HK-2 (cell line): Measurements from ENCODE around the gene NODAL.

Experiments used
- DNase-seq: peaks from one replicate; pipeline ENCODE4 v3.0.0-alpha.2; 2018; ENCODE audit not compliant: unreplicated experiment

NODAL gene

DNA sequence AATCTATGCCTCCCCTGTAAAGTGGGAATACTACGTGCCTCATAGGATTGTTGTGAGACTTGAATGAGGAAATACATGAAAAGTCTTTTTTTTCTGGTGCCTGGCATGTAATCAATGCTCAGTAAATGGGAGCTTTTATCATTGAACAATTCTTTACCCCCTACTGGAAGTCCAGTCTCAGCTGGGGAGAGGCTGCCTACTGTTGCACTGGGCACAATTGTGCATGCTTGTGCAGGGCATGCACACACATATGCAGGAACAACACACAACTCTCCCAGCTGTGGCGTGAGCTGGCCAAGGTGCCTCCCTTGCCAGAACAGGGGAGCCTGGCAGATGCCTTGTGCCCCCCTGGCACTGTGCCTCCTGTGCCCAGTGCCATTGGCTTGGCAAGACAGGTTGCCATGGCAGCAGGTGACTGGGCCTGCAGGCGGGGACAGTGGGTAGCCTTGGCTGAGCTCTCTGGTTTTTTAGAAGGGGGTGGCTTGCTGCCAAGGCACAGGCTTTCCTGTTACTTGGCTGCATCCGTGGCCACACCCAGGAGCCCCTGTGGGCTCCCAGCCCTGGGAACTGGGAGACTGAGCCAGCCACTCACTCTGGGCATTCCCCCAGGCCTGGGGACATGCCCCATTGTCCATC lies 21.0 kb upstream of the NODAL start:
- DNase-seq: no peak

DNA sequence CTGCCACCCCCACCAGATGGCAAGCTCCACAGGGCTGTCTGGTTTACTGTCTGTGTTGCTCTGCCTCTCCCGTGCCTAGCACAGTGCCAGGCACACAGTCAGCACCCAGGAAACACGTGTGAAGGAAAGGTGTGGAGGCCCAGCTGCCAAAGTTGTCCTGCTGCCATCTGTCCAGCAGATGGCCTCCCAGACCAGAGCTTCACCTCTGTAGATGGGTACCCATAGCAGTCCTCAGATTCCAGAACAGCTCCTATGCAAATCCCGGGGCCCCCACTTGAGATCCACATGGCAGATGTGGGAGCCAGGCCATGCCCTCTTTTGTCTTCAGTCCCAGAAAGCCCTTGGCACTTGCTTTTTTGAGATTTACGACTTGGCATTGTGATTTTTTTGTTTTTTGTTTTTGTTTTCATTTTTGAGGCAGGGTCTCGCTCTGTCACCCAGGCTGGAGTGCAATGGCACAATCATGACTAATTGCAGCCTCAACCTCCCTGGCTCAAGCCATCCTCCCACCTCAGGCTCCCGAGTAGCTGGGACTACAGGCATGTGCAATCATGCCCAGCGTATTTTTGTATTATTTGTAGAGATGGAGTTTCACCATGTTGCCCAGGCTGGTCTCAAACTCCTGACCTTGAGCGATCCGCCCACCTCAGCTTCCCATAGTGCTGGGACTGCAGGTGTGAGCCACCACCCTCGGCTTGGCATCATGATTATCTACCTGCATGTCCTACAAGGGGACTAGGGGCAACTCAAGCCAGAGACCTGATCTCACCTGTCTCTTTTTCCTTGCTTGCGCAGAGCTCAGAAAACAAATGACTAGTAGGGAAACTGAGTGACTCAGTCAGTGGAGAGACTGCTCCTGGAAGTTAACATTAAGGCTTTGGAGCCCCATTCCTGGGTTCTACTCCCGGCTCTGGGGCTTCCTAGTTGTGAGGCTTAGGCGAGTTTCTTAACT lies 20.2 kb upstream of the NODAL start:
- DNase-seq: peak; percentile 55

DNA sequence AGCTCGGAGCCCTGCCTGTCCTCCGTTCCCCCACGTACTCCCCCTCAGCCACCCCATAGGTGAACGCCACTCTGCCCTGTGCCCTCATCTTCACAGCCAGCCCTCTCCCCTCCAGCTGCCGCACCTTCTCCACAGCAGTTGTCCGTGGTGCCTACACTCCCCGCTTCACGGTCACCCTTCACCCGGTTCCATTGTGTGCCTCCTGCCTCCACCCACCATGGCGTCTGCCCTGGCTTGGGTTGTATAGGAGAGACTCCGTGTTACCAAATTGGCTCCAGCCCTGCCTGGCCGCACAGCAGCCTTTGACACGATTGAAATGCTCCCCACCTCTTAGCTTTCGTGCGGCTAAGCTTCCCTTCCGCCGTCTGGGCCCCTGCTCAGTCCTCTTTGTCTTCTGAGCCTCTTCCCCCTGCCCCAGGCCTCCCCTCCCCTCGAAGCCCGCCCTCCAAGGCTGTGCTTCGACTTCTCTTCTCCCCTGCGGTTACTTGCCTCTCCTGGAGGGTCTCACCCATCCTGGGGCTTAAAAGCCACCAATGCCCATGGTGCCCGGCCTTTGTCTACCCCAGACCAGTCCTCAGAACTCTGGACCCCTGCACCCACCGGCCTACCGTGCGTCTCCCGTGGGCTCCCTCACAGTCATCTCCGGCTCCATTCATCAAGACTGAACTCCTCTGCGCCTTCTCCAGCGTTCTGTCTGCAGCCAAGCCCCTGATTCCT lies 18.5 kb upstream of the NODAL start:
- no peak for DNase-seq

DNA sequence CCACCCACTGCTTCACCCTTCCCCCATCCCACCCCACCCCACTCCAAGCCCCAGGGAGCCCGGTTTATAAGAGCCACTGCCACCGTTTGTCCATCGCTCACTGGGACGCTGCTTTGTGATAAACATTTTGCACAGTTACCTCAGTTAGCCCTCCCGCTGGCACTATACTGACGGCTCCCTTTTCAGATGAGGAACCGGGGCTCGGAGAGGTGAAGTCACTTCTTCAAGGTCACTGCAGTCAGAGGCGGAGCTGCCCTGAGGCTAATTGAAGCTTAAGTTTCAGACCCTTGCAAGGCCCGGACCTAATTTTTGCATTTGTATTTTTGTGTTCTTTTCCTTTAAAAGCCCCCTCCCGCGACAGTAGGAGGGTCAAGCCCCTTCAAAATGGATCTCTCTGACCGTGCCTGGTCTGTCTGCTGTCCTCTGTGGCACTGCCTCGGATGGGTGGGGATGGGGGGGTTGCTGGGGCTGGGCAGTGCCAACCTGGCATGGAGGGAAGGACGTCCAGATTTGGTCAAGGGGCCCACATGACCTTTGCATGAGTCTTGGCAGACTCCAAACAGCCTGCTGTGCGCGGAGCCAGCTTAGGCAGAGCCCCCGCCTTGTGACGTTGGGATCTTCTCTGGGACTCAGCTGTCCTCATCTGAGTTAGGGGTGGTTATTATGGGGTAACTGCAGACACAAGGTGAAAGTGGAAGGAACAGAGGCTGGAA lies 17.7 kb upstream of the NODAL start:
- DNase-seq: no peak

DNA sequence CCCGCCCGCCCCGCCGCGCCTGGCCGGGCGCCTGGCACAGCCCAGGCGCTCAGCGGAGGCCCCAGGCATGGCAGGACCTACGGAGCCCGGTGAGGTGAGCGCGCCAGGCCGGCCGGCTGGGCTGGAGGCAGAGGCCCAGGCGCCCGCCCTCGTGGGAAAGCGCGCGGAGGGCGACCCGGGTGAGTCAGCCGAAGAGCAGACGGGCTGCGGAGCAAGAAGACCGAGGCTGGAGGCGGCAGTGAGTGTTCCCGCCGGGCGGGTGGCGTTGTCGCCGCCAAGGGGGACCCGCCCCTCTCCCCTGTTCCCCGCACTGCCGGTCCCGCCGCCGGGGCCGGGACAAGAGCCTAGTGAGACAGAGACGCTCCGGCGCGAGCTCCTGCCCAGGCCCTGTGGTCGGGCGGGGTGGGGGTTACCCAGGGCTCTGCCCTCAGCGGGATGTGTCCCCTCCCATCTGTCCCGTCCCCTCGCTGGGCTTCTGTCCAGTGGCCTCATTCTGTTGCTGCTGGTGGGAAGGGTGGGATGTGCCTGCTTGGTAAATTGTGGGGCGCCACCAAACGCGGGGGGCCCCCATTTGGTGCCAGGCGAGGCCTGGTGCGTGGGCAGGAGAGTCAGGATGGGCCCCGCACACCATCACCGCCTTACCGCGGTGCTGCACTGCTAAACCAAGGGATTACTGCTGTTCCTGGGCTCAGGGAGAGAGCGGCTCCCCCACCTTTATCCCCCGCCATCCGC lies 17.0 kb upstream of the NODAL start:
- peak; percentile 88 for DNase-seq

DNA sequence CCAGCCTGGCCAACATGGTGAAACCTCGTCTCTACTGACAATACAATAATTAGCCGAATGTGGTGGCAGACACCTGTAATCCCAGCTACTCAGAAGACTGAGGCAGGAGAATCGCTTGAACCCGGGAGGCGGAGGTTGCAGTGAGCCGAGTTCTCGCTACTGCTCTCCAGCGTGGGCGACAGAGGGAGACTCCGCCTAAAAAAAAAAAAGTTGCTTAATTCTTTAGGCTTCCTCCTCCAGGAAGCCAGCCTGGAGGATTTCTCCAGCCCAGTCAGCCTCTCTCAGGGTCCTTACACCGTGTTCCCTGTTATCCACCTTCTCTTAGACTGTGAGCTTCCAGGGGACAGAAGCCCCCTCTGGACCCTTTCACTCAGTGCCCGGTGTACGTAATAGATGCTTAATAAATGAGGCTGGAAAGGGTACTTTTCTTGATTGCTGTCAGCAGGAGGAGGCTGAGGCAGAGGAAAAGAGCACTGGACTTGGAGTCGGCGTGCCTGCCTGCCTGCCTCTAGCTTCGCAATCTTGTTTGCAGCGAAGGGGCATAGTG lies 16.4 kb upstream of the NODAL start:
- no peak for DNase-seq

DNA sequence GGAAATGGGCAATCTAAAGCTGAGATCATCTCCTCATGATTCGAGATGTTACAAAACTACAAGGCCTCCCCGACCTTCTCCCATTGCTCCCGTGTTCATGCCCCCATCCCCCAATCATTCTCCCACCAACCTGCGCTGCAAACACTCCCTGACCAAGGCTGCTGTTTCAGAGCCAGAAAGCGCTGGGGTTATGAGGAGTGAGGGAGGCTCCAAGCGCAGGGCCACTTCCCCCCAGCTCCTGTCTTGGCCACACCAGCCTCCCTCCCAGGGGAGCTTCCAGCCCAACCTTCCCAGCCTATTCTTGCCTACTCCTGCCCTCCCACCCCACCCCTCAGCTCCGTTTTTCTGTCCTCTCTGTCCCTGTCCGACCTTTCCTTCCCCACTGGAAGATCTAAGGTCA lies 14.7 kb upstream of the NODAL start:
- no peak for DNase-seq

DNA sequence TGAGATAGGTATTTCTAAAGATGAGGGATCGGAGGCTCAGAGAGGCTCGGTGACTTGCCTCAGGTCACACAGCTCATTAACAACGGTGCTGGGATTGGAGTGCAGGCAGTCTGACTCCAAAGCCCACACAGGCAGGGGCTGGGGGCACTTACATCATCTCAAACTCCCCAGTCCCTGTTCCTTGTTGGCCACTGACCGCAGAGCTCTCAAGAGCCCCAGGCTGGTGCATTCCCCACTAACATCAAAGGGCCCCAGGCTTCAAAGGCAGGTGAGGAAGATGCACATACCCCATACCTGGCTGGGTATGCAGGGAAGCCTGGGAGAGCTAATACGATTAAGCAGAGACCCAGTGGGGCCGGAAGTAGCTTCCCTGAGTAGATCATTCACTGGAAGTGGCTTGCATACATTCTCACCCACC lies 13.7 kb upstream of the NODAL start:
- no peak for DNase-seq

DNA sequence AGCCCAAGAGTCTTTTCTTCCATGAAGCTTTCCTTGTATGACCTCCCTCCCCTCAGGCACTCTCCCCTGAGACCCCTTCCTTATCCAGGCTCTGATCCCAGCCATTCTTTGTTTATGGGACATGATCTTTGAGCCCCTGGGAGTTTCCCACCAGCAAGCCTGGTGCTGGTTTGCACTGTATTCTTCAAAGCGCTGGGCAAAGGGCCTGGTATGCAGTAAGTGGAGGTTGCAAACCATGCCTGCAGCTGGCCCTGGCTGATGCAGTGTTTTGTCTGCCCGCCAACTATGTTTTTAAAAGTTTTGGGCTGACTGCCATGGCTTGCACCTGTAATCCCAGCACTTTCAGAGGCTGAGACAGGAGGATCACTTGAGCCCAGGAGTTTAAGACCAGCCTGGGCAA lies 6.8 kb upstream of the NODAL start:
- DNase-seq: no peak

DNA sequence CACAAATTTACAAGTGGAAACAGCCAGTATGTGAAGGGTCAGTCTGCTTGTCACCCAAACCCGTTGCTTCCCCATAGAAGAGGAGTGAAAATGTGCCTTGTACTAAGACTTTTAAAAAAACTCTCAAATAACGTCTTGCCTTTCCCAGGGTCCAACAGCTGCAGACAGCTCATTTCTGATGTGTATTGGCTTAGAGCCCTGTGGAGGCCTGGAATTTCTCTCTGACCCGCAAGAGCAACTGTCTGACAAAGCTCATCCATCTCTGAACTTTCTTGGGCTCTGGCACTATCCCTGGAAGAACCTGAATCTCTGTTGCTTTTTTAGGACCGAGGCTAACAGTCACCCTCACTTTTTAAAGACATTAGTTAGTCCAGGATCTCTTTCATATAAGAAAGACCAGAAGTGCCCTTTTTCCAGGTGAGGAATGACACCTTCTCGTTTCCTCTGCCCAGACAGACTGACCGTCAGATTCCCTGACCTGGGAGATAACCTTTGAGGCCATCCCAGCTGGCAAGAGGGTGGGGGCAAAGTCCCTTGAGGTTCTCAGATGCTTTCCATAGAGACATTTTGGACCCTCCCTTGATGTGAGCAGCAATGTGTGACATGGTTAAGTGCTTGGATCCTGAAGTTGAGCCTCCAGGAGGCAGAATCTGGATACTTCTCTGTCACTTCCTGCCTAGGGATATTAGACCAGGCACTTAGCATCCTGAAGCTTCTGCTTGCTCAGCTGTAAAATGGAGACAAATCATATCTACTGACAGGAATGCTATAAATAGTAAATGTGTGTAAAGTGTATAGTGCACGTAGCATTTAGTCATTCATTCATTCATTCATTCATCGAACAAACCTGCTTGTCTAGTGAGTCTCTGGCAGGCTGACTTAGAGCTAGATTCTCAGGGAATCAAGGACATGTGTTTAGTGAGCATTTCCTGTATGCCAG lies 4.5 kb upstream of the NODAL start:
- no peak for DNase-seq

DNA sequence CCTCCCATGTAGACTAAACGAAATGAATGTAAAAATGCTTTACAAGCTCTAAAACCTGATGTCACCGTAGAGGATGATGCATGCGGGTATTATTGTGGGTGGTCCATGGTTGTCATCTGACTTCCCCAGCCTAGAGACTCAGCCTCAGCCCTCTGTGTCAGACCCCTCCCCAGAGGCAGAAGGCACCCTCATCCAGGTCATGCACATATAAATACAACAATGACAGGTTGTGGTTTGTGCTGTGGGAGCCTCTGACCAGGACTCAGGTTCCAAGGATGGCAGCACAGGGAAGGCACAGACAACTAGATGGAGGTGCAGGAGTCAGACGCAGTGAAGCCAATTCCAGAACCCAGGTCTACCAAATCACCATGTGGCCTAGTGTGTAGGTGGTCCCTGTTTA lies 3.3 kb upstream of the NODAL start:
- no peak for DNase-seq

DNA sequence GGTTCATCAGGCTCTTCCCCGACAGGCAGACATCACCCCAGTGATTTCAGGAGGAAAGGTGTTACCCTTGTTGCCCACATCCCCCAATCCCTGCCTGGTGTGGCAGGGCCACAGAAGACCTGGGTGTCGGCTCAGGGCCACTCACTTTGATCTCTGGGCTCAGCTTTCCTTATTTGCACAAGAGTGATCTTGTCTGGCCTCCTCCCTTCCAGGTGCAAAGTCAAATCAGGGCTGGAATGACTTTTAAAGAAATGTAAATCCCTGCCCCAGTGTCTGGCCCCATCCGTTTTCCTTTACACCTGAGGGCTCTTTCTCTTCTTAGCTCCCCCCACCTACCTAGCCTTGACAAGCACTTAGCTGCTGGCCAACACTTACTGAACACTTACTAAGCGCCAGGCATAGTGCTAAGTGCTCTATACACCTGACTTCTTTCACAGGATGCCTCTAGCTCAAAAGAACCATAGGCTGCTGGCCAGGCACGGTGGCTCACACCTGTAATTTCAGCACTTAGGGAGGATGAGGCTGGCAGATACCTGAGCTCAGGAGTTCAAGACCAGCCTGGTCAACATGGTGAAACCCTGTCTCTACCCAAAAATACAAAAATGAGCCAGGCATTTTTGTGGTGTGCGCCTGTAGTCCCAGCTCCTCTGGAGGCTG lies 979 bp upstream of the NODAL start:
- no peak for DNase-seq

DNA sequence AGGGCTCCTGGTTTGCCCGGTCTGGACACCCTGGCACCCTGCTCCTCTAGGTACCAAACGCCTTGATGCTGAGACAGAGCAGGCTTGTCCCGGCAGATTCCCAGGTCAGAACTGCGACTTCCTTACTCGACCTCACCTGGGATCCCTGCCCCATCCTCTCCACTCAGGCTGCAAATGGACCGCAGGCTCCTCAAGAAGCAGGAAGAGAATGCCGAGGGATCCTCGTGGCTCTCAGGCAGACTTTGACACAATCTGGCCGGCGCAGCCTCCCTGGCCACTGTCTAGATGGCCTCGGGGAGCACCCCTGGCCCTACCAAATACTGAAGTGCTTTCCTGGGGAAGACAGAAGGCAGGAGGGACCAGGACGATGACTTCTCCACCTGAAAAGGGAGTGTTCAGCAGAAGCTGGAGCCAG lies 421 bp upstream of the NODAL start:
- DNase-seq: no peak

DNA sequence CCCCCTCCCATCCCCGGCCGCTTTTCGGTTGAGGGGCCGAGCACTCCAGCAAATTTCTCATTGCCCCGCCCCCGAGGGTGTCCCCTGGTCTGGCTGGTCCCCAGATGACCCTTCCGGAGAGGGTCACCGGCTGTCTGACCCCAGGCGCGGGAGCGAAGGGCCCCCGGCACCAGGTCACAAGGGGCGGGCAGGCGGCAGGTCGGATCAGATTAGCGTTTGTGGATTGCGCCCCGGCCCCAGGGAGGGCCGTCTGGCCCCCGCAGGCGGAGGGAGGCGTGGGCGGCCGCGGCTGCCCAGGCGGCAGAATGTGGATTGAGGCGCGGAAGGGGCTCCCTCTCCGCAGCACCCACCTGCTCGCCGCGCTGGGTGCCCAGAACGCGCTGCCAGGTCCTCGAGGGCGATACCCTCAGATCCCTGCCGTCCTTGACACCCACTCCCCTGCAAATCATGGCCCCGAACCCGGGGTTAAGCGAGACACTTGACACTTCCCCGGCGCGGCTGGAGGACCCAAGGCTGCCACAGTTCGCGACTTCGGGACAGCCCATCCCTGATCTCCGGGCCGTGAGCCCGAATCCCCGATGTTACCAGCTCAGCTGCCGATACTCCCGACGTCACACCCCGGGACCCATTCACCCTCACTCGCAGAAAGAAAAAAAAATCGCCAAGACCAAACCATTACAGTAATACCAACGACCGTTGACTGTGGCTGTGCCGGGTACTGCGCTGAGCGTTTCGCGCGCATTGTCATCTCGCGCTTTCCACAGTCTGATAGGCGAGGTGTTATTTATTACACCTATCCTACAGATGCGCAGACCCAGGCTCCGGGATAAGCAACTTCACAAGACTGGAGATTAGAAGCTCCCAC lies 953 bp downstream of the NODAL start:
- no peak for DNase-seq

DNA sequence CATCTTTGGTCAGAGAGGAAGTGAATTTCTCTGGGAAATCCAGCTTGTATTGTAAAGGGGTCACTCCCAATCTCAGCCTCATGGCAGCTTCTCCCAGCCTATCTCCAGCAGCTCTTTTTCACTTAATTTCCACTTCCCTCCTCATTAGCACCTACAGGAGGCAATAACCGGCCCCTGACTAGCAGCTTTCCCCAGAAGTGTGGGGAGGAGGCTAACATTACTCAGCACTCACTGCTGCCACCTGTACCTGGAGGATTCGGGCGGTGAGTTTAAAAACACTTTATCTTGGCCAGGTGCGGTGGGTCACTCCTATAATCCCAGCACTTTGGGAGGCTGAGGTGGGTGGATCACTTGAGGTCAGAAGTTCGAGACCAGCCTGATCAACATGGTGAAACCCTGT lies 3.8 kb downstream of the NODAL start:
- no peak for DNase-seq

DNA sequence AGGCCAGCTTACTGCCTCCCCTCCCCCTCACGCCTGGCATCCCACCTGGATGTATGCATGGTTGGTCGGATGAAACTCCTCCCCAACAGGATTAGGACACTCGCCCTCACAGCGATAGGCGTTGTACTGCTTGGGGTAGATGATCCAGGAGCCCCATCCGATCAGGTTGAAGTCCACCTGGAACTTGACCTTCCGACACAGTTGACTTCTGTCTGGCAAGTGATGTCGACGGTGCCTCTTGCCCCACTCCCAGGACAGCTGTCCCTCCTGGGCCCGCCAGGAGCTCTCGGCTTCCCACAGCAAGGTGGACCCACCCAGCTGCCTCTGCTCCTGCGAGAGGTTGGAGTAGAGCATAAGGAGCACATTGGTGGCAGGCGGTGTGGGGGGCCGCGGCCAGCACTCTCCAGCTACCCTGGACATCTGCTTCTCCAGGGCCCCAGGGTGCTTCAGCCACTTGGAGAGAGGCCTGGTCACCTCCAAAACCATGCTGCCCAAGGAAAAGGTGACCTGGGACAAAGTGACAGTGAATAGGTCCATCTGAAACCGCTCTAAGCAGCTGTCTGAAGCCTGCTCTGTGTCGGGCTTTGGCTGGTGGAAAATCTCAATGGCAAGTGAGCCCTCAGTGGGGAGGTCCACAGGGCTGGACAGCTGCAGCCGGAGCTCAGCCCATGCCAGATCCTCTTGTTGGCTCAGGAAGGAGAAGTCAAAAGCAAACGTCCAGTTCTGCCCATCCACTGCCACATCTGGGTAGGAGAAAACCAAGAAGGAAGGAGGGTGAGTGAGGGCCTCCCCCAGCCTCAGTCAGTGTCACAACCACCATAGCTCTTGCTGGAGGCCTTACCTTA lies 6.0 kb downstream of the NODAL start:
- no peak for DNase-seq

DNA sequence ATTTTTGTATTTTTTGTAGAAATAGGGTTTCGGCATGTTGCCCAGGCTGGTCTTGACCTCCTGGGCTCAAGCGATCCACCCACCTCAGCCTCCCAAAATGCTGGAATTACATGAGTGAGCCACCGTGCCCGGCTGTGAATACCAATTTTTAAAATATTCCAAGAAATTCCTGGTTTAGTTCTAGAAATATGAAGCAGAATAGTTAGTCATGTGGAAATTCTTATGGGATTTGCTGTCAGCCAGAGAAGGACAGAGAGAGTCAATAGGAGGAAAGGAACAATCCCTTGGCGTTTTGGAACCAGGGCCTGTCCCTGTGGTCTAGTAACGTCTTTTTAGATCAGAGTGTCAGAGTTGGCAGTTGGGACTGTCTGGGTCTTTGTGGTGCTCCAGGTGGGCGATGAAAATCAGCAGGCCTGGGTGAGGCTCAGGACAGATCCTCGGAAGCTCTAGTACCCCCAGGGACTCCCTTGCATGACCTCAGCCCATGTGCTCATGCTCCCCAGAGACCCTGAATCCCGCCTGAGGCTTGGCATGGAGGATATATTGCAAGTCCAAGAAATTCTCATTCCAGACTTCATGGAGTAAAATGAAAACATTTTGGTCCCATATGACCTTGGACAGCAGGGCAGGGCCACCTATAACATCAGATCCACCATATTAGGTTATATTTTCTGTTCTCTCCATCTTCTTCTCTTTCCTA lies 7.8 kb downstream of the NODAL start:
- no peak for DNase-seq
